ENCODE results near the gene MAD1L1. TPM values are rescaled to one million over a fixed set of nuclear protein-coding genes. Genes with fewer than 3 reads are reported as not detected.

The MAD1L1 gene
- total RNA-seq, 4 donors from 2014 or later: 60.3 to 149 (median 73.7) TPM

- DNase-seq (ENCODE audit: low spot score in 2 of 2): no peak
- WGBS, 2 donors: 67 to 69% methylated on average over 22 to 26 of the region's 26 CpGs
- H3K27me3 ChIP-seq: no peaks in the 10 kb centered on the region
- H3K9me3 ChIP-seq: peaks cover 0 to 29% (median 3%) of the 10 kb centered on the region in 4 donors
- no peak for TF ChIP-seq EP300 (IDR thresholded peaks at IDR 0.05)
- TF ChIP-seq CTCF (IDR thresholded peaks at IDR 0.05): no peak
- TF ChIP-seq POLR2A (IDR thresholded peaks at IDR 0.05): no peak
- peaks cover 0 to 11% (median 0%) of the 10 kb centered on the region in 4 donors for H3K4me1 ChIP-seq
- H3K36me3 ChIP-seq: peaks cover 0 to 6% (median 0%) of the 10 kb centered on the region in 3 donors
- H3K27ac ChIP-seq: no peak overlapping the region
- H3K4me3 ChIP-seq: no peak overlapping the region
These were observed 200.5 kb downstream of the MAD1L1 start for GRCh38 chr7:2032030-2032875.

GRCh38 chr7:2031451-2031845, 201.3 kb downstream of the MAD1L1 start:
- no peak for DNase-seq (ENCODE audit: low spot score in 2 of 2)
- peaks cover 0 to 31% (median 3%) of the 10 kb centered on the region in 4 donors for H3K9me3 ChIP-seq
- WGBS, 2 donors: 81 to 87% methylated on average over 13 of the region's 13 CpGs
- H3K4me3 ChIP-seq: no peak overlapping the region
- H3K4me1 ChIP-seq: peaks cover 0 to 10% (median 0%) of the 10 kb centered on the region in 4 donors
- no peak overlapping the region for H3K27ac ChIP-seq
- H3K36me3 ChIP-seq: peaks cover 0 to 6% (median 0%) of the 10 kb centered on the region in 3 donors
- TF ChIP-seq EP300 (IDR thresholded peaks at IDR 0.05): no peak
- no peak for TF ChIP-seq CTCF (IDR thresholded peaks at IDR 0.05)
- no peaks in the 10 kb centered on the region for H3K27me3 ChIP-seq

- Histone ChIP-seq H3K27ac (no peak overlapping the region), H3K4me3 (no peak overlapping the region), H3K4me1 (peaks cover 0 to 10% (median 0%) of the 10 kb centered on the region in 4 donors), H3K27me3 (no peaks in the 10 kb centered on the region), H3K9me3 (peaks cover 0 to 38% (median 3%) of the 10 kb centered on the region in 4 donors), H3K36me3 (peaks cover 0 to 6% (median 0%) of the 10 kb centered on the region in 3 donors)
- TF ChIP-seq POLR2A (IDR thresholded peaks at IDR 0.05): no peak
- TF ChIP-seq EP300 (IDR thresholded peaks at IDR 0.05): no peak
- 73% methylated on average over 32 of the region's 32 CpGs for WGBS, 2 donors
- no peak for DNase-seq (ENCODE audit: low spot score in 2 of 2)
These were observed 202.0 kb downstream of the MAD1L1 start for GRCh38 chr7:2030475-2031450.

GRCh38 chr7:2029936-2030335, 202.8 kb downstream of the MAD1L1 start:
- TF ChIP-seq EP300 (IDR thresholded peaks at IDR 0.05): no peak
- no peak for TF ChIP-seq POLR2A (IDR thresholded peaks at IDR 0.05)
- TF ChIP-seq CTCF (IDR thresholded peaks at IDR 0.05): no peak
- H3K27me3 ChIP-seq: no peaks in the 10 kb centered on the region
- no peak overlapping the region for H3K4me3 ChIP-seq
- H3K9me3 ChIP-seq: peaks cover 0 to 46% (median 6%) of the 10 kb centered on the region in 4 donors
- no peak overlapping the region for H3K27ac ChIP-seq
- 92 to 95% methylated on average over 15 of the region's 15 CpGs for WGBS, 2 donors
- no peak for DNase-seq (ENCODE audit: low spot score in 2 of 2)
- H3K36me3 ChIP-seq: peaks cover 0 to 6% (median 0%) of the 10 kb centered on the region in 3 donors
- H3K4me1 ChIP-seq: peaks cover 0 to 10% (median 0%) of the 10 kb centered on the region in 4 donors

- TF ChIP-seq EP300 (IDR thresholded peaks at IDR 0.05): no peak
- no peak for TF ChIP-seq CTCF (IDR thresholded peaks at IDR 0.05)
- TF ChIP-seq POLR2A (IDR thresholded peaks at IDR 0.05): no peak
- H3K36me3 ChIP-seq: peaks cover 0 to 6% (median 0%) of the 10 kb centered on the region in 3 donors
- H3K4me3 ChIP-seq: no peak overlapping the region
- no peak for DNase-seq (ENCODE audit: low spot score in 2 of 2)
- peaks cover 0 to 52% (median 8%) of the 10 kb centered on the region in 4 donors for H3K9me3 ChIP-seq
- 88 to 89% methylated on average over 16 of the region's 16 CpGs for WGBS, 2 donors
- no peak overlapping the region for H3K27ac ChIP-seq
- H3K27me3 ChIP-seq: no peaks in the 10 kb centered on the region
- peaks cover 0 to 10% (median 0%) of the 10 kb centered on the region in 4 donors for H3K4me1 ChIP-seq
These were observed 203.4 kb downstream of the MAD1L1 start for GRCh38 chr7:2029211-2029905.
